ENCODE measurements around the gene CEP19.

The CEP19 gene

DNA sequence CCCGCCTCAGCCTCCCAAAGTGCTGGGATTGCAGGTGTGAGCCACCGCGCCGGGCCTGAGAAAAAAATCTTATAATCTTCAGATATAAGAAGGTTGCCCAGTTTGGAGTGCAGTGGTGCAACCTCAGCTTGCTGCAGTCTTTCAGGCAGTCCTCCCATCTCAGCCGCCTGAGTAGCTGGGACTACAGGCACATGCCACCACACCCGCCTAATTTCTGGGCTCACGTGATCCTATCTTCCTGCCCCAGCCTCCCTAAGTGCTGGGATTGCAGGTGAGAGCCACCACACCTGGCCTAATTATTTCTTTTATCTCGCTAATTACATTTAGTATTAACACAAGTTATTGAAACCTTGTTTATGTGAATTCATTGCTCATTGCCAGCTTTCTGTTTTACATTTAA lies 41.2 kb upstream of the CEP19 start:
- no peak for TF ChIP-seq TCF12 (IDR thresholded peaks at IDR 0.05; ENCODE audit: low read depth)
- no peak for TF ChIP-seq CEBPB (IDR thresholded peaks at IDR 0.05)
- TF ChIP-seq, protein P1, sequence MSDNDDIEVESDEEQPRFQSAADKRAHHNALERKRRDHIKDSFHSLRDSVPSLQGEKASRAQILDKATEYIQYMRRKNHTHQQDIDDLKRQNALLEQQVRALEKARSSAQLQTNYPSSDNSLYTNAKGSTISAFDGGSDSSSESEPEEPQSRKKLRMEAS (IDR thresholded peaks at IDR 0.05): no peak
- no peak for TF ChIP-seq FOXM1 (IDR thresholded peaks at IDR 0.05; ENCODE audit: borderline replicate concordance, low read depth)
- no peak for TF ChIP-seq TEAD4 (IDR thresholded peaks at IDR 0.05)
- TF ChIP-seq TAF1 (IDR thresholded peaks at IDR 0.05; ENCODE audit: low read depth): no peak
- TF ChIP-seq YY1 (IDR thresholded peaks at IDR 0.05; ENCODE audit: low read depth): no peak
- TF ChIP-seq RAD21 (IDR thresholded peaks at IDR 0.05; ENCODE audit: low read depth): no peak
- TF ChIP-seq, protein P2, sequence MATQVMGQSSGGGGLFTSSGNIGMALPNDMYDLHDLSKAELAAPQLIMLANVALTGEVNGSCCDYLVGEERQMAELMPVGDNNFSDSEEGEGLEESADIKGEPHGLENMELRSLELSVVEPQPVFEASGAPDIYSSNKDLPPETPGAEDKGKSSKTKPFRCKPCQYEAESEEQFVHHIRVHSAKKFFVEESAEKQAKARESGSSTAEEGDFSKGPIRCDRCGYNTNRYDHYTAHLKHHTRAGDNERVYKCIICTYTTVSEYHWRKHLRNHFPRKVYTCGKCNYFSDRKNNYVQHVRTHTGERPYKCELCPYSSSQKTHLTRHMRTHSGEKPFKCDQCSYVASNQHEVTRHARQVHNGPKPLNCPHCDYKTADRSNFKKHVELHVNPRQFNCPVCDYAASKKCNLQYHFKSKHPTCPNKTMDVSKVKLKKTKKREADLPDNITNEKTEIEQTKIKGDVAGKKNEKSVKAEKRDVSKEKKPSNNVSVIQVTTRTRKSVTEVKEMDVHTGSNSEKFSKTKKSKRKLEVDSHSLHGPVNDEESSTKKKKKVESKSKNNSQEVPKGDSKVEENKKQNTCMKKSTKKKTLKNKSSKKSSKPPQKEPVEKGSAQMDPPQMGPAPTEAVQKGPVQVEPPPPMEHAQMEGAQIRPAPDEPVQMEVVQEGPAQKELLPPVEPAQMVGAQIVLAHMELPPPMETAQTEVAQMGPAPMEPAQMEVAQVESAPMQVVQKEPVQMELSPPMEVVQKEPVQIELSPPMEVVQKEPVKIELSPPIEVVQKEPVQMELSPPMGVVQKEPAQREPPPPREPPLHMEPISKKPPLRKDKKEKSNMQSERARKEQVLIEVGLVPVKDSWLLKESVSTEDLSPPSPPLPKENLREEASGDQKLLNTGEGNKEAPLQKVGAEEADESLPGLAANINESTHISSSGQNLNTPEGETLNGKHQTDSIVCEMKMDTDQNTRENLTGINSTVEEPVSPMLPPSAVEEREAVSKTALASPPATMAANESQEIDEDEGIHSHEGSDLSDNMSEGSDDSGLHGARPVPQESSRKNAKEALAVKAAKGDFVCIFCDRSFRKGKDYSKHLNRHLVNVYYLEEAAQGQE (IDR thresholded peaks at IDR 0.05; ENCODE audit: low read depth): no peak
- TF ChIP-seq EGR1 (IDR thresholded peaks at IDR 0.05): no peak
- TF ChIP-seq, protein P3, sequence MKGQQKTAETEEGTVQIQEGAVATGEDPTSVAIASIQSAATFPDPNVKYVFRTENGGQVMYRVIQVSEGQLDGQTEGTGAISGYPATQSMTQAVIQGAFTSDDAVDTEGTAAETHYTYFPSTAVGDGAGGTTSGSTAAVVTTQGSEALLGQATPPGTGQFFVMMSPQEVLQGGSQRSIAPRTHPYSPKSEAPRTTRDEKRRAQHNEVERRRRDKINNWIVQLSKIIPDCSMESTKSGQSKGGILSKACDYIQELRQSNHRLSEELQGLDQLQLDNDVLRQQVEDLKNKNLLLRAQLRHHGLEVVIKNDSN (IDR thresholded peaks at IDR 0.05): no peak

DNA sequence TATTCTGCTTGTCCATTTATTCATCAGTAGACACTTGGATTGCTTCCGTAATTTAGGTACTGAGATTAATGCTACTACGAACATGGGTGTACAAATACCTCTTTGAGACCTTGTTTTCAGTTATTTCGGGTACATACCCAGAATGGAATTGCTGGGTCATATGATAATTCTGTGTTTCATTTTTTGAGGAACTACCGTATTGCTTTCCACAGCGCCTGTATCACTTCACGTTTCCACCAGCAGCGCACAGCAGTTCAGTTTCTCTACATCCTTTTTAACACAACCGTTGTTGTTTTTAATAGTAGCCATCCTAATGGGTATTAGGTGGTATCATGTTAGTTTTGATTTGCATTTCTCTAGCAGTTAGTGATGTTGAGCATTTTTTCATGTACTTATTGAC lies 37.1 kb upstream of the CEP19 start:
- TF ChIP-seq TAF1 (IDR thresholded peaks at IDR 0.05; ENCODE audit: low read depth) (no peak), ZBTB7A (IDR thresholded peaks at IDR 0.05; ENCODE audit: low read depth) (no peak), RAD21 (IDR thresholded peaks at IDR 0.05; ENCODE audit: low read depth) (no peak), EP300 (IDR thresholded peaks at IDR 0.05; ENCODE audit: borderline replicate concordance) (no peak), EGR1 (IDR thresholded peaks at IDR 0.05) (no peak), FOXM1 (IDR thresholded peaks at IDR 0.05; ENCODE audit: borderline replicate concordance, low read depth) (no peak), YY1 (IDR thresholded peaks at IDR 0.05; ENCODE audit: low read depth) (no peak), NFIC (IDR thresholded peaks at IDR 0.05) (no peak), TCF12 (IDR thresholded peaks at IDR 0.05; ENCODE audit: low read depth) (no peak), CEBPB (IDR thresholded peaks at IDR 0.05) (no peak), CREB1 (IDR thresholded peaks at IDR 0.05; ENCODE audit: low read depth) (no peak)
- TF ChIP-seq, protein P1 (IDR thresholded peaks at IDR 0.05): no peak
- TF ChIP-seq, protein P3 (IDR thresholded peaks at IDR 0.05): no peak
- TF ChIP-seq, protein P2 (IDR thresholded peaks at IDR 0.05; ENCODE audit: low read depth): no peak

DNA sequence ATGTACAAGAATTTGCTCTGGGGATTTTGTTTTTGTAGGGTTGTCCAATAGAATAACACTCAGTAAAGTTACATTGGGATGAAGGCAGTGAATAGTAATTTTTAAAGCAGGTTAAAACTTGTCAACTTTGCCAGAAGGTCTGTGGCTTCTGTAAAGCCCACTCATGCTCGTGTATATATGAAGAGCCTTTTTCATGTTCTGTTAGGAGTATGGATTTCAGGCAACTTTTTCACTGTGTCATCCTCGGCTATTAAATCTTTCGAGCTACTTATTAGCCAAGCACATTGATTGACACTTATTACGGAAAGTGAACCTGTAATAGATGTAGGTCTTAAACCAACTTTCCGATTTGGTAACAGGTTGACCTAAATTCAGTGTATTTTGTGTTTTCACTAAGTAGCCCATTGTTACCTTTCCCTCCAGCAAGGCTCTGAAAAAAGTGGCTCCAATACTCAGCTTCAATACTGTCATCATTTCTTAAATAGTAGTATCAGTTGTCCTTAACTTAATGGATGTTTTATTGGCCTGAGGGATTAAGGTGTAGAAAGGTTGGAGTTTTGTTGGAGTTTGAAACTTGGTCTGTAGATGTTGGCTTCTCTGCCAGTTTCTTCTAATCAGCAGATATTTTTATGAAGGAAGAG lies 29.3 kb upstream of the CEP19 start:
- TF ChIP-seq TCF12 (IDR thresholded peaks at IDR 0.05; ENCODE audit: low read depth): no peak
- TF ChIP-seq ZBTB7A (IDR thresholded peaks at IDR 0.05; ENCODE audit: low read depth): no peak
- no peak for TF ChIP-seq EGR1 (IDR thresholded peaks at IDR 0.05)
- no peak for TF ChIP-seq EP300 (IDR thresholded peaks at IDR 0.05; ENCODE audit: borderline replicate concordance)
- TF ChIP-seq FOXM1 (IDR thresholded peaks at IDR 0.05; ENCODE audit: borderline replicate concordance, low read depth): no peak
- TF ChIP-seq CREB1 (IDR thresholded peaks at IDR 0.05; ENCODE audit: low read depth): no peak
- TF ChIP-seq CEBPB (IDR thresholded peaks at IDR 0.05): no peak
- TF ChIP-seq TEAD4 (IDR thresholded peaks at IDR 0.05): no peak
- no peak for TF ChIP-seq RAD21 (IDR thresholded peaks at IDR 0.05; ENCODE audit: low read depth)
- no peak for TF ChIP-seq NFIC (IDR thresholded peaks at IDR 0.05)
- TF ChIP-seq YY1 (IDR thresholded peaks at IDR 0.05; ENCODE audit: low read depth): no peak
- TF ChIP-seq, protein P1 (IDR thresholded peaks at IDR 0.05): no peak

DNA sequence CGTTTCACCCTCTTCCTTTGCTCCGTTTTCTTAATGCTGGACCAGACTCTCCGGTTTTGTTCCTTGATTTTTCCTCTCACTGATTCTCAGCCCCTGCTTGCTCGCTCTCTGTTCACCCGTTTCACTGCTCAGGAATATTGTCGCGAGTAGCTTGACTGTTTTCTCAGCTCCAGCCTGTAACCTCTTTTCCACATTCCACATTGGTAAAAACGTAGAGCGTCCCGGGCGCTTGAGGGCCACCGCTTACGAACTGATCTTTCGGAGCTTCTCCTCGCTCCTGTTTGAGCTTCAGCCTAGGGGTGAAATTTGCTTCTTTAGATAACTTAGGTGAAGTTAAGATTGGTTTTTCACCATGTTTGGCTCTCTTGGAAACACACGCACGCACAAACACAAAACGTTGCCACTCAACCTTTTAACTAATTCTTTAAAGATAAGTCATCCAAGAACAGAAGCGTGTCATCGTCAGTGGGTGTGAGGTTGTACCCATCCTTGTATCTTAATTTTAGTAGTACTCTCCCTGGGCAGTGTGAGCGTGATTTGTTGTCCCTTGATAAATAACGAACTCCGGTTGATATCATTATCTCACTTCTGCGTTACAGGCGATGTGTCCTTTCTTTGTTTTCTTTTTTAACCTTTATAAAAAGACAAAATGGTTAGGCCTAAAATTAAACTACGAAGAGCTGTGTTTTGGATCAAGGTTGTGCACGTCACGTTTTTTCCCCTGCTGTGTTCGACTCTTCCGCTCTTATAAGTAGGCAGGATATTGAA lies 28.6 kb upstream of the CEP19 start:
- TF ChIP-seq TEAD4 (IDR thresholded peaks at IDR 0.05): 0 out of 2 replicates have a peak, but pooled peaks have one; percentile 24
- no peak for TF ChIP-seq NFIC (IDR thresholded peaks at IDR 0.05)

DNA sequence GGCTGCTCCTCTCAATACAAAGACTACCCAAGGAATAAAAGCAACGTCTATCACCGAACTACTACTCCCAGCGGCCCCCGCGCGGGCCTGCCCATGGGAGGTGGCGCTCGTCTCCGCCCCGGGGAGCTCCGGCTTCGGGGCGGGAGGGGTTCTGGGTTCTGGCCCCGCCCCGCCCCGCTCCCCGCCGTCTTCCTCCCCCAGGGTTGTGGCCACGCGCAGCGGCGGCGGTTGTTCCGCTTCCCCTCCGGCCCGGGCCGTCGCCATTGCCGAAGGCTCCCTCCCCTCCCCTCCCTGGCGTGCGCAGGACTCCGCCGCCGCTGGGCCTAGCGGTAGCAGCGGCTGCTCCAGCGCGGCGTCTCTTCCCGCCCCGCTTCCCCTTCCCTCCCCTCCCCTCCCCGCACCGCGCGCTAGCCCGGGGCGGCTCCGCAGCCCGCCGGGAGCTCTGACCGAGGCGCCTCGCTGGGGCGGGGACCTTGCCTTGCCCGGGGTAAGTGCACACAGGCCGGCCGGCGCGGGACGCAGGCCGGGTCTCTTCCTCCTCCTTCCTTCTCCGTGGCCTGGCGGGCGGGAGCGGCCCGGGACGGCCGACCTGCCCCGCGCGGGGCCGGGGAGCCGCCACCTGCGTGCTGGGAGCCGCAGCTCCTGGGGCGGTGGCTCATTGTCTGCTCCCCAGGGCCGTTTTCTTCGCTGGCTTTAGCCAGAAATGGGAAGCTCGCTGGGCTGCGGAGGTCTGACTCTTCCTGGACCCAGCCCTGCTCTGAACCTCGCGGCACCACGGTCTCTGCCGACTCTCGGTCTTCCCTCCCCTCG lies 27.8 kb upstream of the CEP19 start, which contains the start of gene PAK2:
TSS of gene PAK2 (plus strand) at position 187 of the 810 bp plus-strand sequence. CDS start 42,790 bp downstream, outside the sequence.
- TF ChIP-seq TAF1 (IDR thresholded peaks at IDR 0.05; ENCODE audit: low read depth): peak; percentile 91
- no peak; the same call in 1 of the 2 replicates for TF ChIP-seq CEBPB (IDR thresholded peaks at IDR 0.05)
- TF ChIP-seq, protein P1 (IDR thresholded peaks at IDR 0.05): peak; percentile 67
- no peak for TF ChIP-seq NFIC (IDR thresholded peaks at IDR 0.05)
- TF ChIP-seq YY1 (IDR thresholded peaks at IDR 0.05; ENCODE audit: low read depth): peak; percentile 91
- TF ChIP-seq, protein P3 (IDR thresholded peaks at IDR 0.05): peak; percentile 56; the same call in 1 of the 2 replicates
